Neural crest cell (in vitro differentiated cells): ENCODE measurements around the gene ST14. TPM values are rescaled to one million over a fixed set of nuclear protein-coding genes. Genes with fewer than 3 reads are reported as not detected.

Source experiments
- DNase-seq: peaks from one replicate; pipeline ENCODE4 v3.0.0; 2021; ENCODE audit warnings: low read depth, mixed read lengths, low spot score
- H3K27ac Mint-ChIP-seq: one replicate; pipeline ENCODE4 v1.8.0; 2021; ENCODE audit warnings: mild to moderate bottlenecking, mixed read lengths; ENCODE audit not compliant: unreplicated experiment
- H3K27me3 Mint-ChIP-seq: 2 replicates; pipeline ENCODE4 v1.8.0; 2021; ENCODE audit warnings: low read depth, mild to moderate bottlenecking, mixed read lengths
- H3K36me3 Mint-ChIP-seq: 2 replicates; pipeline ENCODE4 v1.8.0; 2021; ENCODE audit warnings: low read depth, mild to moderate bottlenecking, mixed read lengths
- H3K4me1 Mint-ChIP-seq: 2 replicates; pipeline ENCODE4 v1.8.0; 2021; ENCODE audit warnings: mixed read lengths
- H3K4me3 Mint-ChIP-seq: one replicate; pipeline ENCODE4 v1.8.0; 2021; ENCODE audit warnings: mild to moderate bottlenecking, mixed read lengths
- H3K9me3 Mint-ChIP-seq: 2 replicates; pipeline ENCODE4 v1.8.0; 2021; ENCODE audit warnings: mixed read lengths
- total RNA-seq: library from RNA; stranded (reverse); gene quantifications from 2 replicates; pipeline ENCODE4 v1.2.1, GENCODE V29; 2021
- TF ChIP-seq, protein P1 (sequence below): fragments of 200-600 bp; sonication (generic); conservative IDR thresholded peaks from 2 replicates; pipeline ENCODE4 v1.5.0; 2021; ENCODE audit warnings: antibody characterized with exemption, mild to moderate bottlenecking

The ST14 gene
- total RNA-seq, 1 donor from 2014 or later, result 0.12 TPM

DNA sequence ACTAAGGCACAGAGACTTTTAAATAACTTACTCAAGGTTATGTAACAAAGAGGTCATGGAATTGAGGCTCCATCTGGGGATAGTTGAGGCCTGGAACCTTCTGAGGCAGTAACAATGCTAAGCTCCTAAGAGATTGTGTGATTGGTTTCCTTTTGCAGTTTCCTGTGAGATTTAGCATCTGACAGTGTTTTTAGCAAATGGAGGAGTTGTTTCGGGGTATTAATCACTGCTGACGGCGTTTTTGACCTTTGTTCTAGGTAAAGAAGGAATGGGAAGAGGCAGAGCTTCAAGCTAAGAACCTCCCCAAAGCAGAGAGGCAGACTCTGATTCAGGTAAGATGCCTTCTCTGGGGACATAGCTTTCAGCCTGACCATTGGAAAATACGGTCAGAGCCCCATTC lies 32.1 kb upstream of the ST14 start:
- Mint-ChIP-seq H3K27ac (peak overlapping the region; percentile 78), H3K4me1 (no peaks in the 10 kb centered on the region), H3K36me3 (peaks cover 21% of the 10 kb centered on the region), H3K9me3 (no peaks in the 10 kb centered on the region), H3K4me3 (no peak overlapping the region), H3K27me3 (no peaks in the 10 kb centered on the region)
- TF ChIP-seq, protein P1, sequence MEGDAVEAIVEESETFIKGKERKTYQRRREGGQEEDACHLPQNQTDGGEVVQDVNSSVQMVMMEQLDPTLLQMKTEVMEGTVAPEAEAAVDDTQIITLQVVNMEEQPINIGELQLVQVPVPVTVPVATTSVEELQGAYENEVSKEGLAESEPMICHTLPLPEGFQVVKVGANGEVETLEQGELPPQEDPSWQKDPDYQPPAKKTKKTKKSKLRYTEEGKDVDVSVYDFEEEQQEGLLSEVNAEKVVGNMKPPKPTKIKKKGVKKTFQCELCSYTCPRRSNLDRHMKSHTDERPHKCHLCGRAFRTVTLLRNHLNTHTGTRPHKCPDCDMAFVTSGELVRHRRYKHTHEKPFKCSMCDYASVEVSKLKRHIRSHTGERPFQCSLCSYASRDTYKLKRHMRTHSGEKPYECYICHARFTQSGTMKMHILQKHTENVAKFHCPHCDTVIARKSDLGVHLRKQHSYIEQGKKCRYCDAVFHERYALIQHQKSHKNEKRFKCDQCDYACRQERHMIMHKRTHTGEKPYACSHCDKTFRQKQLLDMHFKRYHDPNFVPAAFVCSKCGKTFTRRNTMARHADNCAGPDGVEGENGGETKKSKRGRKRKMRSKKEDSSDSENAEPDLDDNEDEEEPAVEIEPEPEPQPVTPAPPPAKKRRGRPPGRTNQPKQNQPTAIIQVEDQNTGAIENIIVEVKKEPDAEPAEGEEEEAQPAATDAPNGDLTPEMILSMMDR, result no peak
- DNase-seq, result no peak

DNA sequence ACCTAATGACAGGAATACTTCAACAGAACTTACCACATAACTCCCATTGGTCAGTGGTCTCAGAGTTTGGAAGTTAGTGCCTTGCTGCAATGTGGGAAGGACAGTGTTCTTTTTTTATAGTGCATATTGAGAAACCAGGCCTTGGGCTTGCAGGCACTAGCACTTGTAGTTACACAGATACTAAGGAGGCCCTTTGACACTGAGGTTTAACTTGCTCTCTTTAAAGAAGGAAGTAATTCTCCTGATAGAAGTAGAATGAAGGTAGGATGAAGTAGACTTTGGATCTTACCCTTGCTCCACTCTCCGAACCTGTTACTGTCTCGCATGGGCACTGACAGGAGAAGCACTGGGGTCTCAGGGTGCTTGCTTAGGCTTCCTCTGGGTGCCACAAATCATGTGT lies 31.0 kb upstream of the ST14 start:
- TF ChIP-seq, protein P1, result no peak
- peaks cover 26% of the 10 kb centered on the region for H3K36me3 Mint-ChIP-seq

DNA sequence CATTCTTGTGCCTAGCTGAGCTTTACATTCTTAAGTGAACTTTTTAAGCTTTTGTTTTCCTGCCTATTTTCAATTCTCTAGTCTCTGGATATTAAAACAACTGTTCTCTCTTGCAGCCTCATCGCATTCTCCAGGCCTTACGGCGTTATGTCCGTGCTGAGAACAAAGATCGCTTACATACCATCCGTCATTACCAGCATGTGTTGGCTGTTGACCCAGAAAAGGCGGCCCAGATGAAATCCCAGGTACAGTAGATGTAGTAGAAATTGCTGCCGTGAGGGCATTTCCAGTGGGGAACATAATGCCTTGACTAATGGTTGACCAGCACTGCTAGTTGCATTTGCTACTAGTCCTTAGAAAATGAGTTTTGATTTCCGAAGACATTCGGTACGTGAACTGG lies 29.7 kb upstream of the ST14 start:
- no peaks in the 10 kb centered on the region for H3K27me3 Mint-ChIP-seq
- no peaks in the 10 kb centered on the region for H3K4me1 Mint-ChIP-seq
- TF ChIP-seq, protein P1, result no peak
- peak overlapping the region; percentile 20 for H3K27ac Mint-ChIP-seq
- peaks cover 32% of the 10 kb centered on the region for H3K36me3 Mint-ChIP-seq
- no peaks in the 10 kb centered on the region for H3K9me3 Mint-ChIP-seq
- DNase-seq, result no peak
- no peak overlapping the region for H3K4me3 Mint-ChIP-seq

More for the DNA sequence above, 31.0 kb upstream of the ST14 start:
- no peak overlapping the region for H3K4me3 Mint-ChIP-seq
- no peaks in the 10 kb centered on the region for H3K27me3 Mint-ChIP-seq
- H3K4me1 Mint-ChIP-seq, result no peaks in the 10 kb centered on the region
- no peaks in the 10 kb centered on the region for H3K9me3 Mint-ChIP-seq
- DNase-seq, result no peak
- H3K27ac Mint-ChIP-seq, result no peak overlapping the region

DNA sequence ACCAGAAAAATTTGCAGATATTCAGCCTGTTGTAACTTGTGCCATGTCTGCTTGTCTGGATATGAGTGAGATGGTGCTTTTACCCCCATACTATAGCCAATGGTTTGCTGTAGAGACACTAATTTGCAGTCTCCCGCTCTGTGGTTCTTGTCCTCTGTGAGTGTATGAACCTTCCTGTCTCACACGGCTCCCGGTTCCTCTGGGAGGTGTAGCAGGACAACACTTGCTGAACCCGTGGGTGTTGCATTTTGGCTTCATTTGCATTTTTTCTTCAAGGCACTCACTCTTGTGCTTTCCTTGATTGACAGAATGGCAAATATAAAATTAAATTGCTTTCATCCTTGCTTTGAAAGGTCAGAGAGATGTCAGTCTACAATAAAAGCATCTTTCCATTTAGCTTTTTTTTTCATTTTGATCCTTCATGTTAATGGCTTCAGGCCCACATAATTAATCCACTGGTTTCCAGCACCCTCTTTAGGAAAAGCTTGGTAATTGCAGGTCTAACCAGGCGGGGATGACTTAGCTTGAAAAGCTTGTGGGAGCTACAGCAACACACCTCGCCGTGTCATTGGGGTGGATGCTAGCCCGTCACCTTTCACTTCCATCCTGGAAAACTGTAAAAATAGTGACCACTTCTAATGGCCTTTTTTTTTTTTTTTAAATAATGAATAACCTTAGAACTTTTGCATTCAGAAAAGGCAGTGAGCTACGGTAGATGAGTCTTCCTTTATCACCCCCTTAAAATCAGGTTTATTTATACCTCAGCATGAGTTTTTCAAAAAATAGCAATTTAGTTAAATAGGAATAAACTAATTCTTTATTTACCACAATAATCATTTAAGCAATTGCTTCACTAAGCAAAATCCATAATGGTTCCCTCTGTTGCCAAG lies 27.4 kb upstream of the ST14 start:
- peak; percentile 34 for DNase-seq
- no peaks in the 10 kb centered on the region for H3K4me1 Mint-ChIP-seq
- TF ChIP-seq, protein P1, result peak; percentile 81
- H3K27me3 Mint-ChIP-seq, result no peaks in the 10 kb centered on the region
- no peaks in the 10 kb centered on the region for H3K9me3 Mint-ChIP-seq
- no peak overlapping the region for H3K27ac Mint-ChIP-seq
- H3K36me3 Mint-ChIP-seq, result peaks cover 37% of the 10 kb centered on the region
- no peak overlapping the region for H3K4me3 Mint-ChIP-seq

DNA sequence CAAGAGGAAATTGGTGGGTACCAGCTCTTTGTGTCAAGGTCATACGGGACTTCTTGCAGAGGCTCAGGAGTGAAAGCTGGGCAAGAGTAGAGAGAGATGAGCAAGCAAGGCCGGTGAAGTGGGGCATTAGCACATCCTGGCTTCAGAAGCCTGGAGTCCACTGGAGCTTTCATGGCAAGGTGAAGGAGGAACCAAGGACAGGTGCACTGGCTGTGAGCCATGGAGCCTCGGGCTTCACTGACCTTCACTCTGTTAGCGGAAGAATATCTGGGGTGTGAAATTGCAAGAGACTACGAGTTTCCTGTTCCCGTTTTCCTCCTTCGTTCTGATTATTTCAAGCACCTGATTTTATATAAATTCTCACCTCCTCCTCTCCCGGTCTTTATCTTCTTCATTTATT lies 25.9 kb upstream of the ST14 start:
- Mint-ChIP-seq H3K36me3 (peaks cover 48% of the 10 kb centered on the region), H3K9me3 (no peaks in the 10 kb centered on the region), H3K27ac (no peak overlapping the region), H3K4me1 (no peaks in the 10 kb centered on the region), H3K4me3 (no peak overlapping the region), H3K27me3 (no peaks in the 10 kb centered on the region)
- no peak for DNase-seq
- TF ChIP-seq, protein P1, result no peak
